B cell (primary cell): Measurements from ENCODE around the gene CACNA2D2. TPM values are rescaled to one million over a fixed set of nuclear protein-coding genes. Genes with fewer than 3 reads are reported as not detected.

Experiments used
- ATAC-seq: fragments of 200-7000 bp; cut with Tn5 transposase; one replicate; pipeline ENCODE4 v1.10.0; 2021; ENCODE audit warnings: low read depth, mild to moderate bottlenecking, moderate number of reproducible peaks, moderate library complexity
- CTCF ChIA-PET: fragments of 350-600 bp; sonication (Branson Sonifier 250); formaldehyde crosslinking; loops from one replicate; lab custom pipeline; 2021; ENCODE audit warnings: antibody characterized with exemption, inconsistent platforms; lab: Charles Lee
- POLR2A ChIA-PET: fragments of 350-600 bp; sonication (Branson Sonifier 250); formaldehyde crosslinking; loops from one replicate; lab custom pipeline; 2021; ENCODE audit warnings: antibody characterized with exemption; lab: Charles Lee
- DNase-seq: peaks from one replicate; pipeline ENCODE4 v3.0.0; 2013
- H2AFZ ChIP-seq: 2 replicates; pipeline ENCODE4 v1.6.1; 2012; ENCODE audit warnings: mild to moderate bottlenecking, low read depth, low read length; ENCODE audit not compliant: insufficient read depth, poor library complexity, severe bottlenecking
- H3K27ac ChIP-seq, 2 donors: 1 replicate in 1 of 2; 2 replicates in 1 of 2; pipeline ENCODE4 v1.5.1; 2012 to 2013; ENCODE audit warnings: low read length in 2 of 2, mild to moderate bottlenecking in 2 of 2, moderate library complexity in 1 of 2
- H3K27me3 ChIP-seq, 4 experiments: fragments of 200-600 bp in 1 of 4; sonication (generic) in 1 of 4; replicated peaks in 1 of 4; 1 replicate in 2 of 4; 2 replicates in 2 of 4; pipeline versions ENCODE4 v1.6.1 to v1.7.0; 2013 to 2016; ENCODE audit warnings: low read length in 3 of 4, mild to moderate bottlenecking in 2 of 4, mixed read lengths in 1 of 4, moderate library complexity in 1 of 4; ENCODE audit not compliant: insufficient read depth in 4 of 4, control insufficient read depth in 3 of 4; ENCODE audit errors: control extremely low read depth in 1 of 4
- H3K36me3 ChIP-seq, 2 experiments: replicated peaks in 1 of 2; 1 replicate in 1 of 2; 2 replicates in 1 of 2; pipeline versions ENCODE4 v1.6.1 to v1.7.1; 2013; ENCODE audit warnings: low read length in 1 of 2; ENCODE audit not compliant: insufficient read depth in 2 of 2, control insufficient read depth in 1 of 2; ENCODE audit errors: control extremely low read depth in 1 of 2, extremely low read depth in 1 of 2
- H3K4me1 ChIP-seq, 2 donors: fragments of 200-600 bp in 1 of 2; sonication (generic) in 1 of 2; 1 replicate in 1 of 2; 2 replicates in 1 of 2; pipeline versions ENCODE4 v1.5.1 to v1.6.1; 2013 to 2017; ENCODE audit warnings: low read length in 2 of 2; ENCODE audit not compliant: control insufficient read depth in 2 of 2, insufficient read depth in 2 of 2
- H3K4me2 ChIP-seq: replicated peaks from 2 replicates; pipeline ENCODE3; 2012; ENCODE audit warnings: mild to moderate bottlenecking, low read depth, low read length; ENCODE audit not compliant: poor library complexity, severe bottlenecking
- H3K4me3 ChIP-seq, 5 experiments: fragments of 200-600 bp in 1 of 5; sonication (generic) in 1 of 5; 1 replicate in 3 of 5; 2 replicates in 2 of 5; pipeline versions ENCODE4 v1.5.1 to v1.7.0; 2011 to 2016; ENCODE audit warnings: low read length in 4 of 5, mild to moderate bottlenecking in 4 of 5, low read depth in 2 of 5, control low read depth in 1 of 5, moderate library complexity in 1 of 5; ENCODE audit not compliant: insufficient read depth in 1 of 5; ENCODE audit errors: control extremely low read depth in 1 of 5, extremely low read depth in 1 of 5
- H3K79me2 ChIP-seq: fragments of 200-600 bp; sonication (generic); one replicate; pipeline ENCODE4 v1.6.0; 2016; ENCODE audit warnings: low read length; ENCODE audit not compliant: control insufficient read depth, insufficient read depth
- H3K9ac ChIP-seq: fragments of 200-600 bp; sonication (generic); 2 replicates; pipeline ENCODE4 v1.6.1; 2017; ENCODE audit warnings: mild to moderate bottlenecking, low read length, moderate library complexity
- H3K9me3 ChIP-seq, 3 donors: one replicate each; pipeline versions ENCODE4 v1.6.1 to v1.7.1; 2013; ENCODE audit warnings: low read length in 2 of 3; ENCODE audit not compliant: control insufficient read depth in 2 of 3, insufficient read depth in 1 of 3; ENCODE audit errors: control extremely low read depth in 1 of 3
- H4K20me1 ChIP-seq: 2 replicates; pipeline ENCODE4 v1.6.0; 2012; ENCODE audit warnings: mild to moderate bottlenecking, low read length; ENCODE audit not compliant: insufficient read depth, control insufficient read depth, poor library complexity, severe bottlenecking
- H3K27ac Mint-ChIP-seq: one replicate; pipeline ENCODE4 v1.8.0; 2021; ENCODE audit warnings: mixed read lengths
- H3K27me3 Mint-ChIP-seq: one replicate; pipeline ENCODE4 v1.8.0; 2021; ENCODE audit warnings: mixed read lengths
- H3K4me1 Mint-ChIP-seq: one replicate; pipeline ENCODE4 v1.8.0; 2021; ENCODE audit warnings: mixed read lengths
- H3K4me3 Mint-ChIP-seq: one replicate; pipeline ENCODE4 v1.8.0; 2021; ENCODE audit warnings: mixed read lengths
- H3K9me3 Mint-ChIP-seq: one replicate; pipeline ENCODE4 v1.8.0; 2022; ENCODE audit warnings: mixed read lengths; ENCODE audit not compliant: insufficient read depth
- EZH2 ChIP-seq: IDR thresholded peaks from 2 replicates; pipeline ENCODE4 v1.6.1; 2012; ENCODE audit warnings: borderline replicate concordance, low read depth, mild to moderate bottlenecking, moderate library complexity, low read length; ENCODE audit not compliant: insufficient read depth, poor library complexity, severe bottlenecking
- WGBS: methylation state at CpG from one replicate; pipeline ENCODE4 v1.1.5; 2013; ENCODE audit warnings: missing lambda C conversion rate; ENCODE audit not compliant: insufficient coverage; 5-methylcytosine and 5-hydroxymethylcytosine counted together
- intact Hi-C: fragments of 100-400 bp; cut with micrococcal nuclease; formaldehyde crosslinking; loops from one replicate; pipeline ENCODE4 v1.10.0; 2022
- polyA plus RNA-seq: library from polyadenylated mRNA; depleted of rRNA; stranded (reverse); fragments of >200 nt; gene quantifications from 2 replicates; pipeline ENCODE4 v1.2.3, GENCODE V29; 2012
- total RNA-seq, 2 donors: library from RNA; stranded (reverse); fragments of 120-200 nt in 1 of 2; gene quantifications; 1 replicate in 1 of 2; 2 replicates in 1 of 2; pipeline versions ENCODE4 v1.2.3 to v1.2.4, GENCODE V29; 2013 to 2022
- TF ChIP-seq, protein P1 (sequence below): fragments of 200-600 bp; IDR thresholded peaks from one replicate; pipeline ENCODE4 v1.8.0; 2022; ENCODE audit warnings: antibody characterized with exemption, mild to moderate bottlenecking

The CACNA2D2 gene
- total and polyA plus RNA-seq, 2 donors (not counting 1 experiment from before 2014, with no cell fraction given), result 0.69 to 1.2 TPM

DNA sequence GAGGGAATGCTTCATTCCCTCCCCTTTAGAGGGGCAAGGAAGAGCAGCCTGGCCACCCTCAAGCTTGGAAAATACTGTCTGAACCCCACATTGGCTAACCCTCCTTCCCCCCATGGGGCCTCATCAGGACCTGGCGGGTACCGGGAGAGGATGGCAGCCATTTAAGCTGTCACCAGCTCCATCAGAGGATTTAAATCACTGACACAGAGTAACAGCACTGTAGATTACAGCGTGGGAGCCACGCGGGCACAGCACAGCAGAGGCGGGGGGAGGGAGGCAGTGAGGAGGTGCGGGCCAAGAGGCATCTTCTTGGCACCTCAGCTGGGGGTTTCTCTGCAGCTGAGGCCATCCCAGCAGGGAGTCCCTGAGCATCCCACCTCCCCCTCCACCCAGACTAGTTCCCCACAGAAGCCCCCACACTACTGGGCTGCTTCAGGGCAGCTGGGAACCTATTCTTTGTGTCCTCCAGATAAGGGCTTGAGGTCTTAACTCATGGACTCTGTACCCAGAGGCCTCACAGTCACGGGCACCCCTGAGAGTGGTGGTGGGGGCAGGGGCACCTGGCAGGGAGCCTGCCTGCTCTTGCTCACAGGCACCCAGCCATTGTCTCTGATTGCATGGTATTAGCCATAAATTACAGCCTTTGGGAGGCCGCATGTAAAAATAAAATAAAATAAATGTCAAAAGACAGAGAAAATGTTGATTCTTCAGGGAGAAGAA, 21.9 kb upstream of the CACNA2D2 start:
- Histone ChIP-seq H3K27me3 (peaks cover 0 to 12% (median 5%) of the 10 kb centered on the region in 4 experiments), H3K9me3 (no peaks in the 10 kb centered on the region), H3K4me1 (no peaks in the 10 kb centered on the region), H3K9ac (no peak overlapping the region), H3K27ac (no peak overlapping the region), H3K4me2 (no peak overlapping the region), H3K36me3 (no peaks in the 10 kb centered on the region), H3K79me2 (no peaks in the 10 kb centered on the region), H3K4me3 (no peak overlapping the region), H2AFZ (no peak overlapping the region), H4K20me1 (no peaks in the 10 kb centered on the region)
- Mint-ChIP-seq H3K27me3 (peaks cover 21% of the 10 kb centered on the region), H3K9me3 (no peaks in the 10 kb centered on the region), H3K27ac (no peak overlapping the region), H3K4me3 (no peak overlapping the region), H3K4me1 (no peaks in the 10 kb centered on the region)
- WGBS, result 77% methylated on average over 8 of the region's 9 CpGs
- ChIA-PET POLR2A (no interaction called here), CTCF (interaction anchor here (3.4 kb wide), 1 partner anchor 11 kb away, joined by 16 read pairs; no protein-coding TSS in a partner anchor)
- TF ChIP-seq, protein P1, sequence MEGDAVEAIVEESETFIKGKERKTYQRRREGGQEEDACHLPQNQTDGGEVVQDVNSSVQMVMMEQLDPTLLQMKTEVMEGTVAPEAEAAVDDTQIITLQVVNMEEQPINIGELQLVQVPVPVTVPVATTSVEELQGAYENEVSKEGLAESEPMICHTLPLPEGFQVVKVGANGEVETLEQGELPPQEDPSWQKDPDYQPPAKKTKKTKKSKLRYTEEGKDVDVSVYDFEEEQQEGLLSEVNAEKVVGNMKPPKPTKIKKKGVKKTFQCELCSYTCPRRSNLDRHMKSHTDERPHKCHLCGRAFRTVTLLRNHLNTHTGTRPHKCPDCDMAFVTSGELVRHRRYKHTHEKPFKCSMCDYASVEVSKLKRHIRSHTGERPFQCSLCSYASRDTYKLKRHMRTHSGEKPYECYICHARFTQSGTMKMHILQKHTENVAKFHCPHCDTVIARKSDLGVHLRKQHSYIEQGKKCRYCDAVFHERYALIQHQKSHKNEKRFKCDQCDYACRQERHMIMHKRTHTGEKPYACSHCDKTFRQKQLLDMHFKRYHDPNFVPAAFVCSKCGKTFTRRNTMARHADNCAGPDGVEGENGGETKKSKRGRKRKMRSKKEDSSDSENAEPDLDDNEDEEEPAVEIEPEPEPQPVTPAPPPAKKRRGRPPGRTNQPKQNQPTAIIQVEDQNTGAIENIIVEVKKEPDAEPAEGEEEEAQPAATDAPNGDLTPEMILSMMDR, result no peak
- TF ChIP-seq EZH2, result no peak
- no peak for ATAC-seq
- no peak for DNase-seq
- intact Hi-C loops, result no loop called here

DNA sequence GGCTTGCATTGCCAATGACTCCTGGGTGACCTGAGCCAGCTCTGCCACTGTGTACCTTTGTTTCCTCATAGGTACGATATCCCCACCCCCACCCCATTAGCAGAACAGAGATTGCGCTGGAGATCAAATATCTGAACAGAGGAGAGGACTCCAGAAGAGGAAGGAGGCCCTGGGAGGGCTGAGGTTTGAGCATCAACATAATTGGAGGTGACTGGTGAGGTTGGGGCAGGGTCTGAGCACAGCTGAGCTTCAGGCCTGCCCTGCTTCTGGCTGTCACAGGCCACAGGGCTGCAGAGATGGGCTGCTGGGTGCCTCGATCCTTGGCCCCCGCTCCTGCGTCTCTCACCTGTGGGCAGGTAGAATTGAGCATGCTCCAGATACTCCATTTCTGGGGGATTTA, 21.3 kb upstream of the CACNA2D2 start:
- Histone ChIP-seq H3K4me1 (peaks cover 0 to under 1% of the 10 kb centered on the region in 2 donors), H3K4me3 (no peak overlapping the region), H4K20me1 (no peaks in the 10 kb centered on the region), H3K36me3 (no peaks in the 10 kb centered on the region), H3K9ac (no peak overlapping the region), H3K27me3 (peaks cover 0 to 8% (median 4%) of the 10 kb centered on the region in 4 experiments), H3K9me3 (no peaks in the 10 kb centered on the region), H3K27ac (no peak overlapping the region), H2AFZ (no peak overlapping the region), H3K79me2 (no peaks in the 10 kb centered on the region), H3K4me2 (no peak overlapping the region)
- DNase-seq, result no peak
- 100% methylated on average over 3 of the region's 5 CpGs for WGBS
- ChIA-PET POLR2A (no interaction called here), CTCF (interaction anchor here (1.0 to 3.4 kb wide), 3 partner anchors 10 to 127 kb away, joined by 3 to 16 read pairs (median 5); no protein-coding TSS in a partner anchor)
- Mint-ChIP-seq H3K27ac (no peak overlapping the region), H3K9me3 (no peaks in the 10 kb centered on the region), H3K4me3 (no peak overlapping the region), H3K4me1 (peaks cover under 1% of the 10 kb centered on the region), H3K27me3 (peaks cover 20% of the 10 kb centered on the region)
- intact Hi-C loops, result no loop called here
- no peak for TF ChIP-seq EZH2
- no peak for ATAC-seq
